Hematopoietic multipotent progenitor cell treated with erythropoietin and hydrocortisone succinate and interleukin-3 and kit ligand, for 15 days (in vitro differentiated cells): ENCODE data around the gene RHPN2.
"Not testable (repeated sequence)": the region's sequence is repeated elsewhere in the genome, so short reads cannot be mapped to it uniquely, and the experiment has no call there.

Experiments used
- DNase-seq: peaks from one replicate; pipeline ENCODE4 v3.0.0-alpha.2; 2015; ENCODE audit warnings: low spot score

RHPN2 gene

GRCh38 chr19:33026602-33027001 is 38.1 kb downstream of the RHPN2 start:
- DNase-seq = not testable (repeated sequence)

GRCh38 chr19:33025468-33026238 is 39.0 kb downstream of the RHPN2 start:
- not testable (repeated sequence) for DNase-seq

GRCh38 chr19:33024398-33024797 is 40.3 kb downstream of the RHPN2 start:
- no peak for DNase-seq

DNA sequence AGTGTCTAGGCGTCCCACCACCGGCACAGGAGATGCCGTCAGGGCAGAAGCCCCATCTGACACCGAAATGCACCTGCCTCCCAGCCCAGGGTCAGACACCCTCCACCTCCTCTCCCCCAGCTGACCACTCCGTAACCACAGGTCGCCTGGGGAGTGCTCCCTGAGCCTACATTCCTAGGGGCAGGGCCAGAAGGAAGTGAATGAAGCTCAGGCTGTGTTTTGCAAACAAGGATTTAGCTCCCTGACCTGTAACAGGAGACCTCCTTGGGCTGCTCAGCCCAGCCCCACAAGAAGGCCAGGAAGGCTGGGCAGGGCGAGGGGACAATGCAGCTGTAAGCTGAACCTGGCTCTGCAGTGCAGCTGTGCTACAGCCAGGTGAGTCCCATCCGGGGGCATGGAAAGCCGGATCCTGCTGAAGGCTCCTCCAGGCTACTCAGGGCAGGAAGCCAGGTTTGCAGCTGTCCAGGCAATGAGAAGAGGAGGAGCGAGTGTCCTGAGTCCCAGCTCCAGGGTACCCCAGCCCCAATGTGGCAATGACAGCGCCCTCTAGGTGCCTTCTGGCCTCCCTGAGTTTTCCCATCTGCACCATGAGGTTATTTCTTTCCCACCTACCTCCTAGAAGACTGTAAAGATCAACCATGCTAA is 42.1 kb downstream of the RHPN2 start:
- DNase-seq = no peak

DNA sequence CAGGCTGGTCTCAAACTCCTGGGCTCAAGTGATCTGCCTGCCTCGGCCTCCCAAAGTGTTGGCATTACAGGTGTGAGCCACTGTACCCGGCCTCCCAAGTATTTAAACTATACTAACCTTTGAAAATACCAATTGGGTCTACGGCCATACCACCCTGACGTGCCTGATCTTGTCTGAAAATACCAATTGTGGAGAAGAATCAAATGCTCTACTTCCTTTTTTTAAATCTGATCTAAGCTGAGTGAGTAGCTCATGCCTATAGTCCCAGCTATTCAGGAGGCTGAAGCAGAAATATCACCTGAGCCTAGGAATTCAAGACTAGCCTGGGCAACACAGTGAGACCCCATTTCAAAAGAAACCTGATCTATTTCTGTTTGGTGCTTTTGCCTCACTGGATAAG is 53.8 kb downstream of the RHPN2 start:
- DNase-seq = not testable (repeated sequence)

- DNase-seq = no peak
Measured at GRCh38 chr19:33008738-33009137, 56.0 kb downstream of the RHPN2 start.

DNA sequence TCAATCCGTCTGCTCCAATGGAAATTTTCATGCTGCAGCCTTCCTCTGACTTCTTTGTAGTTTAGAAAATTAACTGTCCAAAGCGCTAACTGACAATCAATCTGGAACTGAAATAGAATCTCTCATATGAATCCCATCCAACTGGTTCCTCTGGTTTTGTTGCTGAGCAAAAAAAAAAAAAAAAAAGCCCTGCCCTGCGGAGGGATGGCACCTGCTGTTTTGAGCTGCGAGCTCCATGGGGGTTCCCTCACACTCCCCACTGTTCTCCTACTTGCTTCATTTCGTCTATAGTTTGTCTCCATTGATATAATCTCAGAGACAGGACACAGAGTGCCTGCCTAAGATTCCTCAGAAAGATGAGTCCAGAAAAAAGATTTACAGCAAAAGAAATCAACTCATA is 59.2 kb downstream of the RHPN2 start:
- DNase-seq = no peak

DNA sequence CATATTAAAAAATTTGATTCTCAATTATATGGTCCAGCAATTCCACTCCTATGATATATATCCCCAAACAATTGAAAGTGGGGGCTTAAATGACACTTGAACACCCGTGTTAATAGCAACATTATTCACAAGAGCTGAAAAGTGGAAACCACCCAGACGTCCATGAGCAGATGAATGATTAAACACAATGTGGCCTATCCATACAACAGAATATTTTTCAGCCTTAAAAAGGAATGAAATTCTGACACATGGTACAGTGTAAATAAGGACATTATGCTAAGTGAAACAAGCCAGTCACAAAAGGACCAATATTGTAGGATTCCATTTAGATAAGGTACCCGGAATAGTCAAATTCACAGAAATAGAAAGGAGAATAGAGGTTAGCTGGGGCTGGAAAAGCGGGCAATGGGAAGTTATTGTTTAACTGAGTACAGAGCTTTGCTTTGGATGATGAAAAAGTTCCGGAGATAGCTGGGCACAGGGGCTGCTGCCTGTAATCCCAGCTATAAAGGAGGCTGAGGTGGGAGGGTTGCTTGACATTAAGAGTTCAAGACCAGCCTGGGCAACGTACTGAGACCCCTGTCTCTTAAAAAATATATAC is 61.2 kb downstream of the RHPN2 start:
- DNase-seq = not testable (repeated sequence)

DNA sequence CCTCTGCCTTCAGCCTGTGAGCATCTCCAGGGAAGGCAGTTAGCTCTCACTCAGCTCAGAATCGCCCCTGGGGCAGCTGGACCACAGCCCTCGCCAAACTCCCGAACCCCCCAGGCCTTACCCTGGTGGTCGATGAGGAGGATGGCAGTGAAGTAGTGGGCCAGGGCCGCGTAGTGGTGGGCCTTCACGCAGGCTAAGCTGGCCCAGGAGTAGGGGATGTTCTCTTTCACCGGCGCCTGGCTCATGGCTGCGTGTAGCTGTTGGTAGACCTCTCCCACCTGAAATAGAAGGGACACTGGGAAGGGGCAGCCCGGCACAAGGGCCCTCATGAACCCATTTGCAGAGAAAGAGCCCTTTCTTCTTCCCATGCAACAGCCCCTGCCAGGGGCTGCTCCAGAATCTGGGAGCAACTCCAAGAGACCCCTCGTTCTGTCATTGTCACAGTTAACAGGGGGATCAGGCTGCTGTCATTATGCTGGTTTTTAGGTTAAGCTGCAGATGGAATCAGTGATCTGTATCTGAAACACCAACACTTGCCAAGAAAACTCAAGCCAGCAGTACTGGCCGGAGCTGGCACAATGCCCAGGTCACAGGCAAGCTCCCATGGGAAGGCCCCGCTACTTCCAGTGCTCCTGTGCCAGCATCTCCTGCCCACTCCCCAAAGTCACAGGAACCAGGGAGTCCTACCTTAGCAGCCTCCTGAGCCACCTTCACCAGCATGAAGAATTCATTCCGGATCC is 62.4 kb downstream of the RHPN2 start:
- not testable (repeated sequence) for DNase-seq

DNA sequence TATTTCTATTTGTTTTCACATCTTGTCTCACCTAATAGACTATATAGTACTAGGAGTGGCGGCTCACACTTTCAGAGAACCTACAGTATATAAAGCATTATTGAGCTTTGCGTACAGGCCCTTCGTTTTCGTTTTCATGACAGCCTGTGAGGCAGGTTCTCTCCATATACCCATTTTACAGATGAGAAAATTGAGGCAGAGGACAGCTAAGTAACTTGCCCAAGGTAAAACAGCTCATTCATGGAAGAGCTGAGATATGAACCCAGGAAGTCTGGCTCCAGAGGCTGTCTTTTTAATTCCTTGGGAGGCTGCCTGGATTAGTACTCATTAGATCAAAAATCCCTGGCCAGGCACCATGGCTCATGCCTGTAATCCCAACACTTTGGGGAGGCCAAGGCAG is 63.8 kb downstream of the RHPN2 start:
- DNase-seq = no peak

GRCh38 chr19:33000510-33000909 is 64.2 kb downstream of the RHPN2 start:
- DNase-seq = no peak

DNA sequence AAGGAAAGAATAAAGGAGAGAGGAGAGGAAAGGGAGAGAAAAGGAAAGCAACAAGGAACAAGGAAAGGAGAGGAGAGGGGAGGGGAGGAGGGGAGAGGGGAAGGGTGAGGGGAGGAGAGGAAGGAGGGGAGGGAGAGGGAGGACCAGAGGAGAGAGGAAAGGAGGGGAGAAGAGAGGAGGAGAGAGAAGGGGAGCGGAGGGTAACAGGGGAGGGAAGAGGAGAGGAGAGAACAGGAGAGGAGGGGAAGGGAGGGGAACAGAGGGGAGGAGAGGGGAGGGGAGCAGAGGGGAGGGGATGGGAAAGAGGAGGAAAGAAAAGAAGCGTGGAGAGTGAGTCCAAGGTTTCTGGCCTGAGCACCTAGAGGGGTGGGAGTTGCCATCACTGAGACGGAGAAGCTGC is 66.0 kb downstream of the RHPN2 start:
- no peak for DNase-seq

DNA sequence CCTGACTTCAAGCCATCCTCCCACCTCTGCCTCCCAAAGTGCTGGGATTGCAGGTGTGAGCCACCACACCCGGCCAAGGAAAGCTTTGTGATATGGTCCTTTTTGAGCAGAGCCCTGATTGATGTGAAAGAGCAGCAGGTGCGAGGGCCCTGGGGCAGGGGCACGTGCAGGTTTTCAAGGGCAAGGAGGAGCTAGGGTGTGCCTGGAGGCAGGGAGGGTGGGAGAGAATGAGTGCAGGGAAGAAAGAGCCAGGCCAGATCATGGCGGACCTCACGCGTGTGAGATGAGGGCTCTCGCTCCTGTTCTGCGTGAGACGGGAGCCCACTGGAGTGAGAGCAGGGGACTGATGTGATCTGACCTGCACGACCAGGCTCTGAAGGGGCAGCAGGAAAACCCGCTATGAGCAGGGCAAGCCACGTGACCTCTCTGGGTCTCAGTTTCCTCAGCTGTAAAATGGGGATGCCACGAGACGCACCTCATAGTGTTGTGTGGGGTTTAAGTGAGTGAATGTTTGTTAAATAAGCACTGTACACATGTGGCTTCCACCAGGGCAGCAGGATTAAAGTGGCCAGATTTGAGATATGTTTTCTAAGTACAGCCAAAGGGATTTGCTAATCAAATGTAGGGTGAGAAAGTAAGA is 66.9 kb downstream of the RHPN2 start:
- no peak for DNase-seq

GRCh38 chr19:32997061-32997464 is 67.6 kb downstream of the RHPN2 start:
- DNase-seq = not testable (repeated sequence)

- not testable (repeated sequence) for DNase-seq
Measured at GRCh38 chr19:32995966-32996365, 68.7 kb downstream of the RHPN2 start.

DNA sequence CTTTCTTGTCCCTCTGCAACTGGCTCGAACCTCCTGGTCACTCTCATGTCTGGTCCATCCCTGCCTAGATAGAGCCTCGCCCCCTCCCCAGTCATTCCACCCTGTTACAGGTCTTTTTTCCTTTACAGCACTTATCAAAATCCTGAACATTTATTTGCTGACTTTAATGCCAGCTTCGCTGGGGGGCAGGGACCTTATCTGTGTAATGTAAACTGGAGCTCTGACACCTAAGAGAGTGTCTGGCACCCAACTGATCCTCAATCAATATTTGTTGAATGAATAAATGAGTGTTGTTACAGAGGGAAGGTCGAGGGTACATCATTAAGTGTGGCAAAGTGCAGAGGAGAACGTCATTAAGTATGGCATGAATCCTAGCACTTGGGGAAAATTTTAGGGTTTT is 76.0 kb downstream of the RHPN2 start:
- no peak for DNase-seq

DNA sequence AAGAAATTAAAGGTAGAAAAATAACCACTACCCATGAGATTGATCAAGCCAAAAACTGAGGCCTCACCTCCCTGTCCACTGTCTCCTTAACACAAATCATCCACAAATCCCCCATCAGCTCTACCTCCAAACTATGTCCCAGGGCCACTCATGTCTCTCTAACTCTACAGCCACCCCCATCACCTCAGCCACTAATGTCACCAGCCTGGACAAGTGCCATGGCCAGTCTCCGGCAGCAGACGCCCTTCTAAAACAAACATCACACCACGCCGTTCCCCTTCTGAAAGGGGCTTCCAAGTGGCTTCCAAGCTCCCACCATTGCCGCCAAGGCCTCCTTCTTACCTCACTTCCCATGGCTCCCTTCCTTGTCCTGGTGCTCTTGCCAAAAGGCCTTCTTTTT is 76.4 kb downstream of the RHPN2 start:
- DNase-seq = not testable (repeated sequence)

DNA sequence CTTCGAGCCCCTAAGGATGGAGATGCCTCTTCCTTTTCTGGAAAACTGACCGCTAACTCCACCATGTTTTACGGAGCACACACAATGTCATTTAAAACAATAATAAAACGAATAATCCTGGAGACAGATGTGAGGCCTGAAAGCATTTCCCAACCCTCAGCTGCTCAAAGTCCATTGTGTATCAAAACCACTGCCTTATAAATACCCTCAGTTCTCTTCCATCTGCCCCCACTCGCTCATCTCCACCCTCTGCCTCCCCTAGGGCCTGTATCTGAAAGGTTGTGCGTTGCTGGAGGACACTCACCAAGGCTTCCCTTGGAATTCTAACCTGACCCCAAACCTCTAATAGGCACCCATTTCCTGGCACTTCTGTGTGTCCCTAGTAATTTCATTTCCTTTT is 82.2 kb downstream of the RHPN2 start:
- DNase-seq = not testable (repeated sequence)

DNA sequence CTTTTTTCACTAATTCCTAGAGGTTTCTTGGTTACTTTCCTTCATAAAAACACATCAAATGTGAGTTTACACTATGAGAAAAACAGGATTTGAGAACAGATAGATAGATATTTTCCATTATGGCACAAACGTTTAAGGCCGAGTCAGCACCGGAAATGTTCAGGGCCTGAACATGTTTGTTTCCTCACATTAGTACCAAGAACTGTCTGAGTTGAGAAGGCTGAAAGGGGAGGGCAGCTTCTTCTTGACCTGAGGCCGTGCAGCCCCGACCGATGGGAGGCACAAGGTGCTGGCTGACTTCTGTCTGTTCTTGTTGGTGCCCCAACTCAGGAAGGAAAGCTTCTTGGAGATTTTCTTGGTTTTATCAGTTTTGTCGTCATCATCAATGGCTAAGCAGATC is 84.9 kb downstream of the RHPN2 start:
- not testable (repeated sequence) for DNase-seq

GRCh38 chr19:32977813-32978212 is 86.9 kb downstream of the RHPN2 start:
- not testable (repeated sequence) for DNase-seq

DNA sequence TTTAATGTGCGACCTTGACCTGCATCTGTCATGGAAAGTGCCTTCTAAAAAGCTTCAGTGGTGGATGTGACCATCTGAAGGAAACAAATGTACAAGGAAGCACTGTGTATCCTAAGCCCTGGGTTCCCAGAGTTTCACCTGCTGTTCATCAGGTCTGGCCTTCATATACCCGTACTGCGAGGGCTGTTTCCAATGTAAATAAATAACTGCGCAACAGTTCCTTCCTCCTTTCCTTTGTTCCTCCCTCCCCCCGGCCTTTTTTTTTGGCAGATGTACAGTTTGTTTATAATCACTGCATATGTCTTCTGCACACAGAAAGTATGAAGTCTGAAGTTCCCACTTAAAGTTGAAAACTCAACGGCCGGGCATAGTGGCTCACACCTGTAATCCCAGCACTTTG is 87.4 kb downstream of the RHPN2 start:
- DNase-seq = no peak

GRCh38 chr19:32976223-32976805 is 88.4 kb downstream of the RHPN2 start:
- peak; percentile 68 for DNase-seq
